Activated T-cell treated with anti-CD3 and anti-CD28 coated beads for 4 hours (primary cell): Measurements from ENCODE around the gene SLC14A1.
A peak's percentile ranks its signal among the peaks of the same experiment; 100 is the strongest.

Experiments used
- DNase-seq: peaks from one replicate; pipeline ENCODE4 v3.0.0-alpha.2; 2020

The SLC14A1 gene

GRCh38 chr18:45723567-45724355, at the start of gene SLC14A1:
SLC14A1 (plus strand) TSS chr18:45724181; CDS start chr18:45730321, 6,140 bp downstream.
- DNase-seq, result no peak

GRCh38 chr18:45677276-45677807, 46.6 kb upstream of the SLC14A1 start:
- no peak for DNase-seq

GRCh38 chr18:45678441-45678840, 45.5 kb upstream of the SLC14A1 start:
- no peak for DNase-seq

- no peak for DNase-seq
These were observed 45.1 kb upstream of the SLC14A1 start for GRCh38 chr18:45678850-45679249.

- DNase-seq, result no peak
These were observed 43.8 kb upstream of the SLC14A1 start for GRCh38 chr18:45680066-45680690.

GRCh38 chr18:45682181-45682580, 41.8 kb upstream of the SLC14A1 start:
- no peak for DNase-seq

- no peak for DNase-seq
These were observed 39.5 kb upstream of the SLC14A1 start for GRCh38 chr18:45684341-45685115.

- DNase-seq, result peak; percentile 19
These were observed 36.9 kb upstream of the SLC14A1 start for GRCh38 chr18:45686891-45687611.

GRCh38 chr18:45687621-45688020, 36.4 kb upstream of the SLC14A1 start:
- no peak for DNase-seq

GRCh38 chr18:45688113-45688512, 35.9 kb upstream of the SLC14A1 start:
- DNase-seq, result no peak

- DNase-seq, result peak; percentile 59
These were observed 35.1 kb upstream of the SLC14A1 start for GRCh38 chr18:45688833-45689232.

GRCh38 chr18:45689396-45689795, 34.6 kb upstream of the SLC14A1 start:
- no peak for DNase-seq

- peak; percentile 68 for DNase-seq
These were observed 32.8 kb upstream of the SLC14A1 start for GRCh38 chr18:45690975-45691815.

GRCh38 chr18:45691816-45692179, 32.2 kb upstream of the SLC14A1 start:
- no peak for DNase-seq

GRCh38 chr18:45702708-45703265, 21.2 kb upstream of the SLC14A1 start:
- DNase-seq, result no peak

GRCh38 chr18:45708831-45709230, 15.2 kb upstream of the SLC14A1 start:
- no peak for DNase-seq

- DNase-seq, result no peak
These were observed 11.9 kb upstream of the SLC14A1 start for GRCh38 chr18:45712061-45712460.

GRCh38 chr18:45713239-45713638, 10.7 kb upstream of the SLC14A1 start:
- DNase-seq, result no peak

GRCh38 chr18:45715212-45715780, 8.7 kb upstream of the SLC14A1 start:
- DNase-seq, result no peak

- no peak for DNase-seq
These were observed 4.9 kb upstream of the SLC14A1 start for GRCh38 chr18:45719106-45719505.

- peak; percentile 44 for DNase-seq
These were observed 1.1 kb upstream of the SLC14A1 start for GRCh38 chr18:45722899-45723298.
